Lower lobe of right lung (tissue), 2 donors: Measurements from ENCODE around the gene C1orf116. TPM values are rescaled to one million over a fixed set of nuclear protein-coding genes. Genes with fewer than 3 reads are reported as not detected.

ENCODE experiments used
- ATAC-seq, 2 donors: fragments of 200-7000 bp; cut with Tn5 transposase; one replicate each; pipeline ENCODE4 v1.9.1; 2020 to 2022; ENCODE audit warnings: mild to moderate bottlenecking in 2 of 2, moderate library complexity in 2 of 2
- DNase-seq: peaks from one replicate; pipeline ENCODE4 v3.0.0-alpha.2; 2020
- H3K27ac ChIP-seq: fragments of 200-600 bp; one replicate; pipeline ENCODE4 v1.8.0; 2022
- H3K27me3 ChIP-seq: fragments of 200-600 bp; one replicate; pipeline ENCODE4 v1.8.0; 2022; ENCODE audit warnings: low read depth
- H3K36me3 ChIP-seq: fragments of 200-600 bp; one replicate; pipeline ENCODE4 v1.8.0; 2022; ENCODE audit warnings: mild to moderate bottlenecking
- H3K4me1 ChIP-seq: fragments of 200-600 bp; one replicate; pipeline ENCODE4 v1.8.0; 2022
- H3K4me3 ChIP-seq: fragments of 200-600 bp; one replicate; pipeline ENCODE4 v1.8.0; 2022; ENCODE audit warnings: mild to moderate bottlenecking
- H3K9me3 ChIP-seq: fragments of 200-600 bp; one replicate; pipeline ENCODE4 v1.8.0; 2022
- CTCF ChIP-seq: fragments of 200-600 bp; IDR thresholded peaks from one replicate; pipeline ENCODE4 v1.8.0; 2022; ENCODE audit warnings: antibody characterized with exemption, mild to moderate bottlenecking
- intact Hi-C: fragments of 100-400 bp; cut with DNase I; formaldehyde crosslinking; loops from one replicate; pipeline ENCODE4 v1.11.0; 2022
- total RNA-seq: library from RNA; stranded (reverse); fragmentation: NEBNext Ultra II Directional; extraction: Animal tissue kit (Norgen Biotek cat#: 25700); gene quantifications from one replicate; pipeline ENCODE4 v1.2.1, GENCODE V29; 2021
- donor health status: DM: no; HTN: yes; CAD: no; lungs with severe emphysema.

The C1orf116 gene
- total RNA-seq, 1 donor from 2014 or later: 123 TPM

GRCh38 chr1:207020065-207020708 is 12.4 kb downstream of the C1orf116 start:
- no peaks in the 10 kb centered on the region for H3K27me3 ChIP-seq
- intact Hi-C loops: no loop called here
- no peak overlapping the region for H3K4me3 ChIP-seq
- peaks cover 10% of the 10 kb centered on the region for H3K36me3 ChIP-seq
- ATAC-seq (peak; percentile 68 to 77), DNase-seq (peak; percentile 75)
- H3K9me3 ChIP-seq: no peaks in the 10 kb centered on the region
- TF ChIP-seq CTCF: no peak
- peak overlapping the region; percentile 68 for H3K27ac ChIP-seq
- H3K4me1 ChIP-seq: peaks cover 51% of the 10 kb centered on the region

- intact Hi-C loops: no loop called here
- no peaks in the 10 kb centered on the region for H3K9me3 ChIP-seq
- no peak for TF ChIP-seq CTCF
- ATAC-seq: no peak
- no peaks in the 10 kb centered on the region for H3K27me3 ChIP-seq
- H3K36me3 ChIP-seq: peaks cover 9% of the 10 kb centered on the region
- H3K4me1 ChIP-seq: peaks cover 46% of the 10 kb centered on the region
- no peak for DNase-seq
- no peak overlapping the region for H3K4me3 ChIP-seq
- H3K27ac ChIP-seq: peak overlapping the region; percentile 68
Measured at GRCh38 chr1:207019661-207020060, 12.9 kb downstream of the C1orf116 start.

GRCh38 chr1:207019161-207019560 is 13.4 kb downstream of the C1orf116 start:
- DNase-seq (no peak), ATAC-seq (peak in 1 of 2 donors; percentile 5)
- no peaks in the 10 kb centered on the region for H3K27me3 ChIP-seq
- H3K36me3 ChIP-seq: peaks cover 4% of the 10 kb centered on the region
- no peak for TF ChIP-seq CTCF
- H3K4me1 ChIP-seq: peaks cover 41% of the 10 kb centered on the region
- intact Hi-C loops: no loop called here
- no peaks in the 10 kb centered on the region for H3K9me3 ChIP-seq
- peak overlapping the region; percentile 68 for H3K27ac ChIP-seq
- H3K4me3 ChIP-seq: no peak overlapping the region

GRCh38 chr1:207018707-207019106 is 13.8 kb downstream of the C1orf116 start:
- no peak overlapping the region for H3K4me3 ChIP-seq
- no peak for DNase-seq
- H3K9me3 ChIP-seq: no peaks in the 10 kb centered on the region
- H3K27ac ChIP-seq: peak overlapping the region; percentile 68
- no peak for TF ChIP-seq CTCF
- intact Hi-C loops: no loop called here
- H3K27me3 ChIP-seq: no peaks in the 10 kb centered on the region
- H3K4me1 ChIP-seq: peaks cover 36% of the 10 kb centered on the region
- no peak for ATAC-seq
- peaks cover 4% of the 10 kb centered on the region for H3K36me3 ChIP-seq

- H3K4me3 ChIP-seq: no peak overlapping the region
- H3K9me3 ChIP-seq: no peaks in the 10 kb centered on the region
- intact Hi-C loops: no loop called here
- peaks cover 4% of the 10 kb centered on the region for H3K36me3 ChIP-seq
- no peak overlapping the region for H3K27ac ChIP-seq
- H3K4me1 ChIP-seq: peaks cover 29% of the 10 kb centered on the region
- peaks cover under 1% of the 10 kb centered on the region for H3K27me3 ChIP-seq
- ATAC-seq (peak; percentile 54 to 62), DNase-seq (peak; percentile 63)
- TF ChIP-seq CTCF: no peak
Measured at GRCh38 chr1:207017615-207018559, 14.7 kb downstream of the C1orf116 start.
